ENCODE measurements around the gene SNAI3.

SNAI3 gene

GRCh38 chr16:88686439-88687253 is at the start of gene SNAI3:
Gene SNAI3, minus strand, starts transcription at chr16:88686507. Its CDS starts 101 bp downstream, at chr16:88686406.
- peak; percentile 99 for DNase-seq (ENCODE audit: low spot score)

GRCh38 chr16:88736088-88736487 is 49.8 kb upstream of the SNAI3 start:
- DNase-seq (ENCODE audit: low spot score): no peak

- no peak for DNase-seq (ENCODE audit: low spot score)
Observed at GRCh38 chr16:88735616-88736015, 49.3 kb upstream of the SNAI3 start.

GRCh38 chr16:88735121-88735520 is 48.8 kb upstream of the SNAI3 start:
- no peak for DNase-seq (ENCODE audit: low spot score)

- no peak for DNase-seq (ENCODE audit: low spot score)
Observed at GRCh38 chr16:88734361-88734728, 48.0 kb upstream of the SNAI3 start.

GRCh38 chr16:88733630-88734360 is 47.5 kb upstream of the SNAI3 start:
- no peak for DNase-seq (ENCODE audit: low spot score)

GRCh38 chr16:88732961-88733294 is 46.6 kb upstream of the SNAI3 start:
- no peak for DNase-seq (ENCODE audit: low spot score)

- DNase-seq (ENCODE audit: low spot score): no peak
Observed at GRCh38 chr16:88732172-88732960, 46.1 kb upstream of the SNAI3 start.

- peak; percentile 77 for DNase-seq (ENCODE audit: low spot score)
Observed at GRCh38 chr16:88731699-88732098, 45.4 kb upstream of the SNAI3 start.

GRCh38 chr16:88730632-88731607 is 44.6 kb upstream of the SNAI3 start:
- no peak for DNase-seq (ENCODE audit: low spot score)

- no peak for DNase-seq (ENCODE audit: low spot score)
Observed at GRCh38 chr16:88727871-88728270, 41.6 kb upstream of the SNAI3 start.

- no peak for DNase-seq (ENCODE audit: low spot score)
Observed at GRCh38 chr16:88726981-88727380, 40.7 kb upstream of the SNAI3 start.

GRCh38 chr16:88726408-88726749 is 40.1 kb upstream of the SNAI3 start:
- no peak for DNase-seq (ENCODE audit: low spot score)

- no peak for DNase-seq (ENCODE audit: low spot score)
Observed at GRCh38 chr16:88725609-88726407, 39.5 kb upstream of the SNAI3 start.

GRCh38 chr16:88724855-88725555 is 38.7 kb upstream of the SNAI3 start:
- no peak for DNase-seq (ENCODE audit: low spot score)

GRCh38 chr16:88723911-88724310 is 37.6 kb upstream of the SNAI3 start:
- no peak for DNase-seq (ENCODE audit: low spot score)

- DNase-seq (ENCODE audit: low spot score): no peak
Observed at GRCh38 chr16:88723507-88723887, 37.2 kb upstream of the SNAI3 start.

- peak; percentile 70 for DNase-seq (ENCODE audit: low spot score)
Observed at GRCh38 chr16:88722784-88723506, 36.6 kb upstream of the SNAI3 start.
